LNCaP clone FGC (cell line): ENCODE measurements around the gene LPP.

Experiments used
- DNase-seq: peaks from one replicate; pipeline ENCODE4 v3.0.0-alpha.2; 2011; ENCODE audit warnings: low read depth
- H3K4me3 ChIP-seq: 2 replicates; pipeline ENCODE4 v1.5.1; 2011; ENCODE audit warnings: mild to moderate bottlenecking, low read depth, low read length, control low read depth
- CTCF ChIP-seq: IDR thresholded peaks from 2 replicates; pipeline ENCODE4 v1.5.1; 2012; ENCODE audit warnings: mild to moderate bottlenecking; ENCODE audit not compliant: control insufficient read depth, insufficient read depth; ENCODE audit errors: extremely low read depth

The LPP gene

GRCh38 chr3:188530226-188530625, 376.3 kb downstream of the LPP start:
- no peak overlapping the region for H3K4me3 ChIP-seq
- TF ChIP-seq CTCF = no peak
- DNase-seq = no peak

GRCh38 chr3:188531210-188531609, 377.3 kb downstream of the LPP start:
- no peak for TF ChIP-seq CTCF
- DNase-seq = no peak
- H3K4me3 ChIP-seq = no peak overlapping the region

- TF ChIP-seq CTCF = no peak
- DNase-seq = no peak
- no peak overlapping the region for H3K4me3 ChIP-seq
These were observed 379.2 kb downstream of the LPP start for GRCh38 chr3:188533172-188533571.

- DNase-seq = no peak
- H3K4me3 ChIP-seq = no peak overlapping the region
- no peak for TF ChIP-seq CTCF
These were observed 379.8 kb downstream of the LPP start for GRCh38 chr3:188533612-188534357.

GRCh38 chr3:188534633-188535032, 380.7 kb downstream of the LPP start:
- no peak for TF ChIP-seq CTCF
- DNase-seq = no peak
- no peak overlapping the region for H3K4me3 ChIP-seq

- no peak overlapping the region for H3K4me3 ChIP-seq
- no peak for TF ChIP-seq CTCF
- no peak for DNase-seq
These were observed 383.6 kb downstream of the LPP start for GRCh38 chr3:188537606-188538005.

- no peak overlapping the region for H3K4me3 ChIP-seq
- no peak for DNase-seq
- no peak for TF ChIP-seq CTCF
These were observed 385.1 kb downstream of the LPP start for GRCh38 chr3:188539037-188539436.
